HT1080 (cell line): ENCODE data around the gene P2RY14. TPM values are rescaled to one million over a fixed set of nuclear protein-coding genes. Genes with fewer than 3 reads are reported as not detected.

ENCODE experiments used
- DNase-seq: peaks from one replicate; pipeline ENCODE4 v3.0.0-alpha.2; 2015; ENCODE audit warnings: low read depth
- total RNA-seq: library from RNA; depleted of rRNA; stranded (reverse); fragments of >200 nt; shearing (Covaris generic); gene quantifications from 2 replicates; pipeline ENCODE4 v1.2.3, GENCODE V29; 2014

The P2RY14 gene
- total RNA-seq, 1 experiment from 2014 or later = not detected

- peak; percentile 19 for DNase-seq
Measured at GRCh38 chr3:151216641-151217607, 61.4 kb downstream of the P2RY14 start.

GRCh38 chr3:151214459-151214858 lies 63.9 kb downstream of the P2RY14 start:
- no peak for DNase-seq

GRCh38 chr3:151213881-151214280 lies 64.5 kb downstream of the P2RY14 start:
- DNase-seq = no peak

GRCh38 chr3:151213151-151213550 lies 65.2 kb downstream of the P2RY14 start:
- DNase-seq = no peak

GRCh38 chr3:151210676-151211381 lies 67.5 kb downstream of the P2RY14 start:
- no peak for DNase-seq

GRCh38 chr3:151209654-151210053 lies 68.7 kb downstream of the P2RY14 start:
- no peak for DNase-seq

DNA sequence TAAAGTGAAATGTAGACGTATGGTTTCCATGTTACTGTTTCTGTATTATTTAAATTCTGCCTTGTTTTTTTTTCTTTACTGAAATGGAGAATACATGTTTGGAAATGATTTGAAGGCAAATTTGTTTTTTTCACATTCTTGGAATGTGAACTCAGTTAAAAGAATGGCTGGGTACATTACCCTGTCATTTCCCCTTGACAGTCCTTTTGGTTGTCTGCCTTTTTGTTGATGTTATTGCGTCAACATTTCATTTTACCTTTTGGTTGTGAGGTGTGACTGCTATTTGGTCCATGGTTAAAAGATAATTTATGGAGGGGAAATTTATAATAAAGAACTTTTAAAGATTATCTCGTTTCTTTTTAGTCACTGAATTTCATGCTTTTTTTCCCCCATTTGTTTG lies 72.1 kb downstream of the P2RY14 start:
- no peak for DNase-seq

- DNase-seq = no peak
Measured at GRCh38 chr3:151205482-151205881, 72.9 kb downstream of the P2RY14 start.

DNA sequence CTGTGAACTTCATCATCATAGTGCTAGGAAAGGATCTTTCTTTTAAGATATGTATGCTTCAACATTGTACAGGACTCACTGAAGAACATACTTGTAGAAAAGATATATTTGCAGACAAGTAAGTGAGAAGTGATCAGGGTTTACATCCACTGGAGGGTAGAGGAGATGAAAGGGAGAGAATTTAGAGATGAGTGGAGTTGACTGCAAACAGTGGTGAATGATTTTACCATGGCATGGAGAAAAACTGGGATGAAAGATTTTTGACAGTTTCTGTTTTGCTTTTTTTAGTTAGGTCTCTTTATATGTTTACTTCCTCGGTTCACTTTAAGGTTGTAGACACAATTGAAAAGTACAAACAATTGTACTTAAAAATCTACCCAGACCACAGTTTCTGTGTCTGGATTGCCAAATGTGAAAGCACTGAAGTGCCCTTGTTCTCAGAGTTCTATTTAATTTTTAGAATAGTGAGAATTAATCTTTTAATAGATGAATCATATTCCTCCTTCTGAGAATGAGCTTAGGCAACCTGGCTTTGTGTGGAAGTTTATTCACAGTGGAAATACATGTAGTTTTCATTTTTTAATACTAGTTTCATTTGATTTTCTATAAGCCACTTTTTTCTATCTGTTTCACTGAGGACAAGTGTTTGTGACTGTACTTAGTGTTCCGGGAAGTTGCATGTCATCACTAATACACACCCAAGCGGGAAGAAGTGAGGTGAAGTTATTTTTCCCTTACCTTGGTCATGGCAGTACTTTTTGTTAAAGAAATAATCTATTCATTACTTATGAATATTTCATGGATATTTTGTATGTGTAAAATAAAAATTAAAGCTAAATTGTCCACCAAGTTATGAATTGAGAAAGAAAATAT lies 73.6 kb downstream of the P2RY14 start:
- no peak for DNase-seq

GRCh38 chr3:151203051-151203420 lies 75.3 kb downstream of the P2RY14 start, which contains the start of gene GPR171:
Gene GPR171, minus strand, starts transcription at chr3:151203216. Its CDS starts 3,830 bp downstream, at chr3:151199386.
- DNase-seq = no peak

DNA sequence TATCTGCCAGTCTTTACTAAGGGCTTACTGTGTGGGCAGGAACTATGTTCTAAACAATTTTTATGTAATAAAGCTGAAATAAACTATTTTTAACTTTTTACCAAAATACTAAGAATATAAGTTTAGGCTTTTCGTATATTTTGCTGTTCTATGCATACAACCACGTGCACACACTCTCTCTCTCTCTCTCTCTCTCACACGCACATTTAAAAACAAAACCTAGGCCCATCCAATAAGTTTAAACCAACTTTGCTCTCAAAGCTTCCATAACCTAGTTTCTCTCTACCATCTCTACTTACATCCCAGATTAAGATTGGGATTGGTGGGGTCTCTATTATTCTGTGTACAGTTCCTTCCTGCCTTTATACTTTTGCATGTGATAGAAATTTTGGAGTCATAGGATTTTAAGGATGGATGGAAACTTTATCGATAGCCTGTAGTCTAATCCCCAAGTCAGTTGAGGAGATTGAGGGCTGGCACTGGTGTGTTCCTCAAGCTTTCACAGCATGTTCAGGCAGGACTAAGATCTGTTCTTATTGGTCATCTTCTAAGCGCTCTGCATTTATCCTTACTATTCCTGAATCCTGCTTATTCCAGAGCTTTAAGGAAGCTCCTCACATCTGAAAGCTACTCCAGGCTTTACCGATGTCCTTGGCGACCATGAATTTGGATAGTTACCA lies 77.2 kb downstream of the P2RY14 start:
- DNase-seq = no peak

DNA sequence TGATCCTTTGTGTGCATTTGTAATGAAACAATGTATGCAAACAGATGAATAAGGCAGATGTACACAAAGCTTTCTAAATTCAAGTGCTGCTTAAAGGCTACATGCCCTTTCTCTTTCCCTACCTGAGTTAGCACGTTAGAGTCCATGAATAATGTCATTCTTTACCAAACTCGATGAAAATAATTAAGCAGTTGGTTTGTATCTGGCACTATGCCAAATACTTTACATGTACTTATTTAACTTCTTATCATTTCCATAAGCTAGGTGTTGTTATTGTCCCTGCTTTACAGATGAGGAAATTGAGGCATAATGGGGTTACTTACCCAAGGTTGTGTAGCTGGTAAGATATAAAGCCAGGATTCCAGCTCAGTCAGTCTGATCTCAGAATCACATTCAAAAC lies 77.8 kb downstream of the P2RY14 start:
- DNase-seq = no peak

DNA sequence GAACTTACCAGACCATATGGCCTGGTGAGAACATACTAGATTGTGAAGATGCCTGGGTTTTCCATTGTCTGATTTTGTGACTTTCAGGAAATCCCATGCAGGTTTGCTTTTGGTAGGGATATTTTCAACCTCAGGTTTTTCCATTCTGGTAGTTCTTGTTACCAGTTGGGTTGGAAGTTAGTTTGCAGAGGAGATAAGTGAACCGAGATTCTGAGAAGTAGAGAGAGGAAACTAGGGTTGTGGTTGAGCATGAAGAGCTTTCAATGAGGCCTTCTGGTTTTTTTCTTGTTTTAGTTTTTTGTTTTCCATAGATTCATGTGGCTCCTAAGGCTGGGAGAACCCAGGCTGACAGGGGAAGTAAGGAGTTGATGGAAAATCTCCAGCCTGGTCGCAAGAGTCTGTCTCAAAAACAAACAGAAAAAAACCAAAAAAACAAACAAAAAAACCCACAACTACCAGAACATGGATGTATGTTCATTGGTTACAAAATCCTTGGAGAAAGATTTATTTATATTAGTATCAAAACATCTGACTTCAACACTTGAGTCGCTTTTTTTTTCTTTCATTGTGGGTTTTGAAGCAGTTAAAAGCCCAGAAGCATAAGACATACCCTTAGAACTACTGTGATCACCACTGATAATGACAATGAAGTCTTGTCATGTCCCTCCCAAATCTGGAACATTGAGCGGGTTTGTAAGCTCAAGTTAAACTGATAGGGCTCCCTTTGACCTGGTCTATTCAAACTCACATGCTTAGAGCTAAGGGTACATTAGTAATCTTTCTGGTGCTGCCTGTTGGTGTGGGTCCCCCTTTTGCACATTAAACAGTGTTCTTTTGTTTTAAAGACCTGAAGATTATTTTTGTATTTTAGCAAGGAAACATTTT lies 78.5 kb downstream of the P2RY14 start:
- DNase-seq = no peak

DNA sequence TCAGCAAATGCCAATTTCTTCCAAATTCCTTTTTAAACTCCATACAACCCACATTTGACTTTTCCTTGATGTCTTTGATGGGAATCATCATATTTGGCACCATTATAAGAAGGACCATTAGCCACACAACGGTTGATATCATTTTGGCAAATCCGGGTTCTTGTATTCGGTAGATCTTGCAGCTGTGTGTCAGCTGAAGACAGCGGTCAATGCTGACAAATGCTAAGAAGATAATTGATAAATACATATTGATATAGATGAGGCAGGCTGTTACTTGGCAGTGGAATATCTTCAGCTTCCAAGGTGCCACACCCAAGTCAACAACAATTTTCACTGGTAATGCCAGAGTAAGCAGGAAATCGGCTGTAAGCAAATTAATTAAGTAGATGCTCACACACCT lies 79.5 kb downstream of the P2RY14 start:
- DNase-seq = no peak

- DNase-seq = no peak
Measured at GRCh38 chr3:151197981-151198767, 80.2 kb downstream of the P2RY14 start.

DNA sequence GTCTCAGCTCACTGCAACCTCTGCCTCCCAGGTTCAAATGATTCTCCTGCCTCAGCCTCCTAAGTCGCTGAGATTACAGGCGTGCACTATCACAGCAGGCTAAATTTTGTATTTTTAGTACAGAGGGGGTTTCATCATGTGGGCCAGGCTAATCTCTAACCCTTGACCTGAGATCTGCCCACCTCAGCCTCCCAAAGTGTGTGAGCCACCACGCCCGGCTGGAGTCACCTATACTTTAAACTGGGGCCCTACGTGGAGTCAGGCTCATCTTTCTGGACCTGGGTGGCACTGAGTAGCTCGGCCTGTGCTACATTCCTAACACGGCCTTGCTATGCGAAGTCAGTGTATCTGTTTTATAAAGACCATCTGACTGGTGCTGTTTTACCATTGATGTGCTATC lies 81.1 kb downstream of the P2RY14 start:
- no peak for DNase-seq

DNA sequence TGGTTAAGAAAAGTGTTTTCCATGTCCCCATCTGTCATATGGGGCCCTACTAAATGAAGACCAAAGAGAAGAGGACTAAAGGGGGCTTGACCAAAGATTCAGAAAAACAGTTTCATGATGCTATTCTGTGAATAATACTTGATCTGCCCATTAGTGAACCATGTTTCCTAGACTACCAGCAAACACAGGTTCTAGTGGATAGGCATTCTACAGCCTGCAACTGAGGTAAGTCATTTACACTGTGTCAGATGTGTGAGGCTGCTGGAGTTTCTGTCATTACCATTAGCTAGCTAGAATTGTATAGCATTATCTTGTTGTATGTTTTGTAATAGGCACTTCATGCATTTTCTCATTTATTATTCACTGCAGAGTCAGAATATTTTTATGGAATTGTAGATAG lies 81.9 kb downstream of the P2RY14 start:
- no peak for DNase-seq

GRCh38 chr3:151195826-151196225 lies 82.5 kb downstream of the P2RY14 start:
- DNase-seq = no peak

DNA sequence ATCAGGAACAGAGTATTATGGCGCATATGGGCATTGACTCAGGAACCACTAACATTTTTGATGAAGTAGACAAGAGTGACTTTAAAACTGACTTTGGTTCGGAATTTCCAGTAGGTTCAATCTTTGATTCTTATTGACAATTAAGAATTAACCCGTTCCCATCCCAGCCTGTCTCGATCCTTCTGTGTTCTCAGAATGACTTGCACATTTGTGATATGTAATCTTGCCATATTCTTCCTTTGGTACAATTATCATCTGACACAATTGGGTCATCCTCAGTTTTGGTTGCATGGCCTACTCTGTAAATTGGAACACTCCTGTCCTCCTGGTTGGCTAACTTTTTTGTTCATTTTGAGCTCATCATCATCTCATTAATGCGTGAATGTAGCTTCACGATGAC lies 85.8 kb downstream of the P2RY14 start:
- no peak for DNase-seq
